SJCRH30 (cell line): Measurements from ENCODE around the gene RHOB. TPM values are rescaled to one million over a fixed set of nuclear protein-coding genes. Genes with fewer than 3 reads are reported as not detected.

Experiments used
- DNase-seq, 2 experiments: peaks; one replicate each; pipeline ENCODE4 v3.0.0-alpha.2; 2015 to 2020
- H3K27ac ChIP-seq: fragments of 250-450 bp; sonication (Bioruptor Pico); 2 replicates; pipeline ENCODE4 v1.5.1; 2020; ENCODE audit warnings: mild to moderate bottlenecking, moderate library complexity
- H3K27me3 ChIP-seq: fragments of 250-450 bp; sonication (Bioruptor Pico); 2 replicates; pipeline ENCODE4 v1.5.1; 2020; ENCODE audit warnings: mild to moderate bottlenecking, moderate library complexity
- H3K36me3 ChIP-seq: fragments of 250-450 bp; sonication (Bioruptor Pico); 2 replicates; pipeline ENCODE4 v1.5.1; 2020; ENCODE audit warnings: mild to moderate bottlenecking, moderate library complexity
- H3K4me1 ChIP-seq: fragments of 250-450 bp; sonication (Bioruptor Pico); 2 replicates; pipeline ENCODE4 v1.5.1; 2020; ENCODE audit warnings: mild to moderate bottlenecking, moderate library complexity
- H3K4me3 ChIP-seq: fragments of 250-450 bp; sonication (Bioruptor Pico); 2 replicates; pipeline ENCODE4 v1.5.1; 2020; ENCODE audit warnings: mild to moderate bottlenecking, moderate library complexity
- H3K9me3 ChIP-seq: fragments of 250-450 bp; sonication (Bioruptor Pico); replicated peaks from 2 replicates; pipeline ENCODE4 v1.5.1; 2020; ENCODE audit warnings: mild to moderate bottlenecking, moderate library complexity
- total RNA-seq: library from RNA; depleted of rRNA; stranded (reverse); fragments of >200 nt; shearing (Covaris generic); gene quantifications from 2 replicates; pipeline ENCODE4 v1.2.3, GENCODE V29; 2014

The RHOB gene
- total RNA-seq, 1 experiment from 2014 or later: 138 TPM

- no peak overlapping the region for H3K27ac ChIP-seq
- DNase-seq: no peak
- H3K9me3 ChIP-seq: no peaks in the 10 kb centered on the region; the same call in 1 of the 2 replicates
- no peaks in the 10 kb centered on the region for H3K36me3 ChIP-seq
- H3K27me3 ChIP-seq: no peaks in the 10 kb centered on the region
- no peak overlapping the region for H3K4me3 ChIP-seq
- no peaks in the 10 kb centered on the region for H3K4me1 ChIP-seq
Measured at GRCh38 chr2:20481798-20482405, 35.0 kb downstream of the RHOB start.

- Histone ChIP-seq H3K9me3 (no peaks in the 10 kb centered on the region; the same call in 1 of the 2 replicates), H3K4me1 (no peaks in the 10 kb centered on the region), H3K36me3 (no peaks in the 10 kb centered on the region), H3K4me3 (no peak overlapping the region), H3K27me3 (no peaks in the 10 kb centered on the region), H3K27ac (no peak overlapping the region)
- DNase-seq: no peak
Measured at GRCh38 chr2:20482725-20483124, 35.9 kb downstream of the RHOB start.

DNA sequence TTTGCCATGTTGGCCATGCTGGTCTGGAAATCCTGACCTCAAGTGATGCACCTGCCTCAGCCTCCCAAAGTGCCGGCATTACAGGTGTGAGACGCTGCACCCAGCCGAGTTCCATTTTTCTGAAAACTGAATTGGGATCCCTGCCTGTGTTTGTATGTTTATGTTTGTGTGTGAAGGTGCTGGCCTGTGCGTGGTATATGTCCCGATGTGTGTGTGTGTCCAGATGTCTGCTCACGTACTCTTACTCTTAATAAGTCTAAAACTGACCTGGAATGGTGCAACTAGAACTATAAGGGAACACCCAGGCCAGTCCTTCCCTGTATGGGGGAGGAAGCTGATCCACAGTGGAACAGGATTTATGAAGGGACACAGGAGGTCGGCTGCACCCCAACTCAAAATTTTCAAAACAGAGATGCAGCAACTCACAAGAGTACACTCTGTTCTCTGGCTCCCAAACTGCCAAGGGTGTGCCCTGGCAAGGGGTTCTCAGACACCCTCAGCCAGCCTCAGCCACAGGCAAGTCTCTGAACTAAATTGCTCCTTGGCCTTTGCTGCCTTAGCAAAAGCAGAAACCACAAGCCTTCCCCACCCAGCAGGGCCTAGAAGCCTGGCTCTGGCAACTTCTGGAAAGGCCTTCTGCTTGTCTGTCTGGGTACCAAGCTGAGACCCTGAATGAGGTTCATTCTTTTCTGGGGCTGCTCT lies 36.5 kb downstream of the RHOB start:
- no peaks in the 10 kb centered on the region for H3K9me3 ChIP-seq
- H3K27ac ChIP-seq: no peak overlapping the region
- no peak overlapping the region for H3K4me3 ChIP-seq
- no peaks in the 10 kb centered on the region for H3K27me3 ChIP-seq
- DNase-seq: no peak
- H3K36me3 ChIP-seq: no peaks in the 10 kb centered on the region
- H3K4me1 ChIP-seq: no peaks in the 10 kb centered on the region

- no peak for DNase-seq
- H3K36me3 ChIP-seq: no peaks in the 10 kb centered on the region
- no peaks in the 10 kb centered on the region for H3K4me1 ChIP-seq
- no peaks in the 10 kb centered on the region for H3K9me3 ChIP-seq
- H3K4me3 ChIP-seq: no peak overlapping the region
- H3K27ac ChIP-seq: no peak overlapping the region
- no peaks in the 10 kb centered on the region for H3K27me3 ChIP-seq
Measured at GRCh38 chr2:20484034-20484617, 37.3 kb downstream of the RHOB start.

- Histone ChIP-seq H3K27me3 (no peaks in the 10 kb centered on the region), H3K4me3 (no peak overlapping the region), H3K36me3 (no peaks in the 10 kb centered on the region), H3K27ac (no peak overlapping the region), H3K4me1 (no peaks in the 10 kb centered on the region; the same call in 1 of the 2 replicates), H3K9me3 (no peaks in the 10 kb centered on the region)
- DNase-seq: no peak
Measured at GRCh38 chr2:20484810-20485611, 38.1 kb downstream of the RHOB start.

GRCh38 chr2:20485612-20486388 lies 38.9 kb downstream of the RHOB start:
- Histone ChIP-seq H3K36me3 (no peaks in the 10 kb centered on the region), H3K4me1 (peaks cover 2% of the 10 kb centered on the region; the same call in 1 of the 2 replicates), H3K27me3 (no peaks in the 10 kb centered on the region), H3K9me3 (no peaks in the 10 kb centered on the region), H3K27ac (no peak overlapping the region), H3K4me3 (no peak overlapping the region)
- no peak for DNase-seq

GRCh38 chr2:20486571-20486970 lies 39.7 kb downstream of the RHOB start:
- Histone ChIP-seq H3K27ac (no peak overlapping the region), H3K4me3 (no peak overlapping the region), H3K4me1 (peaks cover 7% of the 10 kb centered on the region), H3K9me3 (no peaks in the 10 kb centered on the region), H3K36me3 (no peaks in the 10 kb centered on the region), H3K27me3 (no peaks in the 10 kb centered on the region; the same call in 1 of the 2 replicates)
- no peak for DNase-seq

- Histone ChIP-seq H3K36me3 (no peaks in the 10 kb centered on the region), H3K4me3 (no peak overlapping the region), H3K27me3 (no peaks in the 10 kb centered on the region; the same call in 1 of the 2 replicates), H3K9me3 (no peaks in the 10 kb centered on the region), H3K27ac (no peak overlapping the region), H3K4me1 (peaks cover 11% of the 10 kb centered on the region)
- no peak for DNase-seq
Measured at GRCh38 chr2:20487030-20487391, 40.1 kb downstream of the RHOB start.

DNA sequence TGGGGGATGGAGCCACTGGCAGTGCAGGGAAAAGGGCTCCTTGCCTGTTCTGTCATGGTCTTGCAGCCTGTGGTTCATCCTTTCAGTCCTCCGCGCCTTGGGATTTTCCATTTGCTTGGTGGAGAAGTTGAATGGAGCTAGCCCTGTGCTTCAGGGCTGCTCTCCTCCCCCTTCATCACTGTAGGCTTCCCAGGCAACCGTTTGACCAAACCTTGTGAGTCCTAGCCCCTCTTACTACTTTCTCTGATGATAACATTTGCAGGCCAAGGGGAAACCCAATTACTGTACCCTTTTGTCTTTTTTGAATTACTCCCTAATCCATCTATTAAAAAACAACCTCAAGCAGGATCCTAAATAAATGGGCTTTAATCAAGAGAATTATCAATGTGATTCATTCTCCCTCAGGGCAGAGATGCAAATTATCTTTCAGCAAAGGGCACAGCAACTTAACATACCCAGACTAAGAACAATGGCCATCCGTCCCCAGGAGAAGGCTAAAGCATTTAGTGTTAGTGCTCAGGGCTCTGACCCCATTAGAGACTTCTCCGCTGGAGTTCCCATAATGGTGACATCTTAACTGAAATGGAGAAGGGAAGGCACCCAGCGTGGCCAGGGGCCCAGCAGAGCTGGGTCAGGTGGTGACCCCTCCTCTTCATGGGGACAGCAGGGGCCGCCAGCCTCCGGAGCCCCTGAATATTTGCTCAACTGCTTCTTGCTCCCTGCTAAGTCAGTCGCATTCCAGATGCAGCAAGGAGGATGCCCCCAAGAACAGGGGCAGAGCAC lies 40.7 kb downstream of the RHOB start:
- no peaks in the 10 kb centered on the region for H3K36me3 ChIP-seq
- H3K9me3 ChIP-seq: no peaks in the 10 kb centered on the region
- no peak overlapping the region for H3K27ac ChIP-seq
- no peaks in the 10 kb centered on the region; the same call in 1 of the 2 replicates for H3K27me3 ChIP-seq
- DNase-seq: no peak
- peaks cover 17% of the 10 kb centered on the region for H3K4me1 ChIP-seq
- no peak overlapping the region for H3K4me3 ChIP-seq

GRCh38 chr2:20488201-20488641 lies 41.3 kb downstream of the RHOB start:
- Histone ChIP-seq H3K9me3 (no peaks in the 10 kb centered on the region), H3K27me3 (no peaks in the 10 kb centered on the region; the same call in 1 of the 2 replicates), H3K27ac (no peak overlapping the region), H3K4me1 (peaks cover 23% of the 10 kb centered on the region), H3K4me3 (no peak overlapping the region), H3K36me3 (no peaks in the 10 kb centered on the region)
- no peak for DNase-seq

- H3K9me3 ChIP-seq: no peaks in the 10 kb centered on the region
- H3K27me3 ChIP-seq: no peaks in the 10 kb centered on the region; the same call in 1 of the 2 replicates
- no peak overlapping the region for H3K27ac ChIP-seq
- no peak for DNase-seq
- no peaks in the 10 kb centered on the region for H3K36me3 ChIP-seq
- peaks cover 26% of the 10 kb centered on the region for H3K4me1 ChIP-seq
- H3K4me3 ChIP-seq: no peak overlapping the region
Measured at GRCh38 chr2:20488782-20489181, 41.9 kb downstream of the RHOB start.

- H3K27me3 ChIP-seq: no peaks in the 10 kb centered on the region; the same call in 1 of the 2 replicates
- H3K4me3 ChIP-seq: no peak overlapping the region
- peaks cover 40% of the 10 kb centered on the region for H3K4me1 ChIP-seq
- H3K36me3 ChIP-seq: no peaks in the 10 kb centered on the region
- no peak overlapping the region for H3K27ac ChIP-seq
- no peaks in the 10 kb centered on the region for H3K9me3 ChIP-seq
- DNase-seq: peak in 1 of 2 experiments; percentile 36
Measured at GRCh38 chr2:20490300-20491181, 43.7 kb downstream of the RHOB start.
